Measurements from ENCODE around the gene RFTN1. TPM values are rescaled to one million over a fixed set of nuclear protein-coding genes. Genes with fewer than 3 reads are reported as not detected.

Gene RFTN1
- total and polyA plus RNA-seq, 2 experiments from 2014 or later, result 3.3 to 7.2 TPM

- TF ChIP-seq ZNF331 (CRISPR knock-in tag; IDR thresholded peaks at IDR 0.05; ENCODE audit: low read depth), result no peak
- no peak for TF ChIP-seq ZNF462 (CRISPR knock-in tag; IDR thresholded peaks at IDR 0.05)
- no peak for TF ChIP-seq EZH2phosphoT487 (IDR thresholded peaks at IDR 0.05; ENCODE audit: unreplicated experiment)
- no peak for TF ChIP-seq STAT1 (IDR thresholded peaks at IDR 0.05; ENCODE audit: unreplicated experiment)
- no peak for TF ChIP-seq REST (IDR thresholded peaks at IDR 0.05; ENCODE audit: unreplicated experiment)
- TF ChIP-seq, protein P1, sequence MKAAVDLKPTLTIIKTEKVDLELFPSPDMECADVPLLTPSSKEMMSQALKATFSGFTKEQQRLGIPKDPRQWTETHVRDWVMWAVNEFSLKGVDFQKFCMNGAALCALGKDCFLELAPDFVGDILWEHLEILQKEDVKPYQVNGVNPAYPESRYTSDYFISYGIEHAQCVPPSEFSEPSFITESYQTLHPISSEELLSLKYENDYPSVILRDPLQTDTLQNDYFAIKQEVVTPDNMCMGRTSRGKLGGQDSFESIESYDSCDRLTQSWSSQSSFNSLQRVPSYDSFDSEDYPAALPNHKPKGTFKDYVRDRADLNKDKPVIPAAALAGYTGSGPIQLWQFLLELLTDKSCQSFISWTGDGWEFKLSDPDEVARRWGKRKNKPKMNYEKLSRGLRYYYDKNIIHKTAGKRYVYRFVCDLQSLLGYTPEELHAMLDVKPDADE (IDR thresholded peaks at IDR 0.05), result no peak
Observed at GRCh38 chr3:16520241-16520969, 6.9 kb upstream of the RFTN1 start.

More at GRCh38 chr3:16520241-16520969, 6.9 kb upstream of the RFTN1 start:
- no peaks in the 10 kb centered on the region for H3K79me2 ChIP-seq (replicated peaks; ENCODE audit: insufficient read depth)
- no peak for DNase-seq (ENCODE audit: low spot score)
- peaks cover 4% of the 10 kb centered on the region; the same call in 1 of the 3 replicates for H3K9me3 Mint-ChIP-seq
- no peak overlapping the region for H3K4me3 Mint-ChIP-seq
- no peak overlapping the region for H2AFZ ChIP-seq
- no peak overlapping the region for H3K4me3 ChIP-seq
- peaks cover 21% of the 10 kb centered on the region for H3K4me1 Mint-ChIP-seq
- H3K9me2 ChIP-seq (ENCODE audit: insufficient read depth), result peaks cover 9% of the 10 kb centered on the region; the same call in 1 of the 2 replicates
- H3K27ac Mint-ChIP-seq, result no peak overlapping the region
- H3K36me3 Mint-ChIP-seq (ENCODE audit: low read depth), result no peaks in the 10 kb centered on the region
- H3K27me3 Mint-ChIP-seq (ENCODE audit: insufficient read depth, low read depth, poor library complexity), result peaks cover 3% of the 10 kb centered on the region
- peaks cover 14% of the 10 kb centered on the region for H3K4me1 ChIP-seq (ENCODE audit: insufficient read depth)
- H3F3A ChIP-seq (replicated peaks; ENCODE audit: low read depth), result 0 out of 2 replicates have a peak, but pooled peaks cover 3% of the 10 kb centered on the region
- no peak overlapping the region for H3K4me2 ChIP-seq
- peaks cover 6% of the 10 kb centered on the region; the same call in 1 of the 2 replicates for H3K36me3 ChIP-seq (ENCODE audit: insufficient read depth)
- no peaks in the 10 kb centered on the region; the same call in 1 of the 2 replicates for H3K27me3 ChIP-seq (ENCODE audit: insufficient read depth)
- H3K27ac ChIP-seq (ENCODE audit: low read depth), result no peak overlapping the region
- no peak; the same call in 2 of the 3 replicates for ATAC-seq
- no peaks in the 10 kb centered on the region for H4K20me1 ChIP-seq (replicated peaks; ENCODE audit: insufficient read depth)

All from GM23338 (cell line).